CD4-positive, alpha-beta memory T cell (primary cell): Measurements from ENCODE around the gene TMEM204. TPM values are rescaled to one million over a fixed set of nuclear protein-coding genes. Genes with fewer than 3 reads are reported as not detected.

Source experiments
- CTCF ChIA-PET: fragments of 350-600 bp; sonication (Branson Sonifier 250); formaldehyde crosslinking; loops from one replicate; lab custom pipeline; 2021; ENCODE audit warnings: inconsistent platforms; ENCODE audit not compliant: partially characterized antibody; lab: Charles Lee
- POLR2A ChIA-PET: fragments of 350-600 bp; sonication (Branson Sonifier 250); formaldehyde crosslinking; loops from one replicate; lab custom pipeline; 2021; ENCODE audit not compliant: partially characterized antibody; lab: Charles Lee
- DNase-seq, 5 donors: peaks; one replicate each; pipeline versions ENCODE4 v3.0.0 to v3.0.0-alpha.2; 2020 to 2022; ENCODE audit warnings: mixed read lengths in 1 of 5
- H3K27ac ChIP-seq: one replicate; pipeline ENCODE4 v1.7.0; 2013; ENCODE audit warnings: low read depth, low read length
- H3K27me3 ChIP-seq: 2 replicates; pipeline ENCODE4 v1.7.0; 2013; ENCODE audit warnings: mild to moderate bottlenecking, low read length, moderate library complexity; ENCODE audit not compliant: insufficient read depth
- H3K36me3 ChIP-seq: 2 replicates; pipeline ENCODE4 v1.7.0; 2013; ENCODE audit warnings: mild to moderate bottlenecking, low read length, moderate library complexity; ENCODE audit not compliant: insufficient read depth
- H3K4me1 ChIP-seq: 2 replicates; pipeline ENCODE4 v1.7.0; 2013; ENCODE audit warnings: mild to moderate bottlenecking, low read length, moderate library complexity; ENCODE audit not compliant: insufficient read depth
- H3K4me3 ChIP-seq, 2 donors: one replicate each; pipeline ENCODE4 v1.7.0; 2013; ENCODE audit warnings: low read length in 2 of 2, mild to moderate bottlenecking in 1 of 2
- H3K9me3 ChIP-seq, 2 donors: one replicate each; pipeline ENCODE4 v1.7.0; 2013; ENCODE audit warnings: low read length in 2 of 2, control low read depth in 1 of 2; ENCODE audit not compliant: control insufficient read depth in 1 of 2
- H3K27ac Mint-ChIP-seq, 7 donors: one replicate each; pipeline ENCODE4 v1.8.0; 2020 to 2021; ENCODE audit warnings: mixed read lengths in 7 of 7, mild to moderate bottlenecking in 6 of 7, inconsistent platforms in 3 of 7, moderate library complexity in 3 of 7
- H3K27me3 Mint-ChIP-seq, 2 donors: one replicate each; pipeline ENCODE4 v1.8.0; 2020 to 2021; ENCODE audit warnings: mixed read lengths in 2 of 2
- H3K36me3 Mint-ChIP-seq, 2 donors: one replicate each; pipeline ENCODE4 v1.8.0; 2020 to 2021; ENCODE audit warnings: mixed read lengths in 2 of 2, inconsistent platforms in 1 of 2, mild to moderate bottlenecking in 1 of 2
- H3K4me1 Mint-ChIP-seq, 4 donors: one replicate each; pipeline ENCODE4 v1.8.0; 2020 to 2021; ENCODE audit warnings: mixed read lengths in 4 of 4, mild to moderate bottlenecking in 1 of 4
- H3K4me3 Mint-ChIP-seq, 8 donors: one replicate each; pipeline ENCODE4 v1.8.0; 2020 to 2021; ENCODE audit warnings: mixed read lengths in 8 of 8, mild to moderate bottlenecking in 7 of 8, moderate library complexity in 6 of 8, inconsistent platforms in 3 of 8
- H3K9me3 Mint-ChIP-seq, 8 donors: one replicate each; pipeline ENCODE4 v1.8.0; 2020 to 2021; ENCODE audit warnings: mixed read lengths in 8 of 8, mild to moderate bottlenecking in 5 of 8, inconsistent platforms in 3 of 8, moderate library complexity in 1 of 8
- intact Hi-C: fragments of 100-400 bp; cut with micrococcal nuclease; formaldehyde crosslinking; loops from one replicate; pipeline ENCODE4 v1.15.1; 2023
- polyA plus RNA-seq, 2 donors: library from polyadenylated mRNA; unstranded; fragments of 300-500 nt; fragmentation: Illumina TruSeq; gene quantifications; one replicate each; pipeline ENCODE4 v1.2.3, GENCODE V29; 2021
- total RNA-seq, 2 experiments: library from RNA; stranded (reverse); gene quantifications; one replicate each; pipeline ENCODE4 v1.2.3, GENCODE V29; 2021

The TMEM204 gene
- total and polyA plus RNA-seq, 4 experiments from 2014 or later, result 95.9 to 125 (median 111) TPM

GRCh38 chr16:1601031-1601430 lies 67.6 kb downstream of the TMEM204 start:
- H3K9me3 Mint-ChIP-seq, result no peaks in the 10 kb centered on the region
- no peaks in the 10 kb centered on the region for H3K27me3 Mint-ChIP-seq
- no peak overlapping the region for H3K4me3 Mint-ChIP-seq
- Histone ChIP-seq H3K4me1 (no peaks in the 10 kb centered on the region), H3K27ac (no peak overlapping the region), H3K27me3 (no peaks in the 10 kb centered on the region), H3K9me3 (no peaks in the 10 kb centered on the region), H3K36me3 (no peaks in the 10 kb centered on the region), H3K4me3 (no peak overlapping the region)
- POLR2A ChIA-PET, result interaction anchor here (1.3 kb wide), 1 partner anchor 9 kb away, joined by 3 read pairs; no protein-coding TSS in a partner anchor
- intact Hi-C loops, result no loop called here
- no peak for DNase-seq
- no peak overlapping the region for H3K27ac Mint-ChIP-seq
- H3K36me3 Mint-ChIP-seq, result peaks cover 0 to 6% of the 10 kb centered on the region in 2 donors
- no peaks in the 10 kb centered on the region for H3K4me1 Mint-ChIP-seq
- CTCF ChIA-PET, result no interaction called here

GRCh38 chr16:1601489-1601888 lies 68.0 kb downstream of the TMEM204 start:
- CTCF ChIA-PET, result no interaction called here
- no peaks in the 10 kb centered on the region for H3K27me3 ChIP-seq
- Mint-ChIP-seq H3K4me3 (no peak overlapping the region), H3K27ac (no peak overlapping the region), H3K27me3 (no peaks in the 10 kb centered on the region), H3K4me1 (no peaks in the 10 kb centered on the region), H3K36me3 (peaks cover 0 to 6% of the 10 kb centered on the region in 2 donors), H3K9me3 (no peaks in the 10 kb centered on the region)
- no peak overlapping the region for H3K27ac ChIP-seq
- H3K4me3 ChIP-seq, result no peak overlapping the region
- intact Hi-C loops, result no loop called here
- DNase-seq, result no peak
- POLR2A ChIA-PET, result no interaction called here
- H3K4me1 ChIP-seq, result no peaks in the 10 kb centered on the region
- no peaks in the 10 kb centered on the region for H3K9me3 ChIP-seq
- H3K36me3 ChIP-seq, result no peaks in the 10 kb centered on the region

GRCh38 chr16:1602285-1602684 lies 68.8 kb downstream of the TMEM204 start:
- H3K27me3 ChIP-seq, result no peaks in the 10 kb centered on the region
- H3K36me3 Mint-ChIP-seq, result peaks cover 0 to 6% of the 10 kb centered on the region in 2 donors
- CTCF ChIA-PET, result no interaction called here

More at GRCh38 chr16:1602285-1602684, 68.8 kb downstream of the TMEM204 start:
- POLR2A ChIA-PET, result no interaction called here
- no peak overlapping the region for H3K4me3 ChIP-seq
- Mint-ChIP-seq H3K4me3 (no peak overlapping the region), H3K27ac (no peak overlapping the region), H3K27me3 (no peaks in the 10 kb centered on the region), H3K4me1 (no peaks in the 10 kb centered on the region), H3K9me3 (no peaks in the 10 kb centered on the region)
- no peaks in the 10 kb centered on the region for H3K4me1 ChIP-seq
- H3K27ac ChIP-seq, result no peak overlapping the region
- no peaks in the 10 kb centered on the region for H3K9me3 ChIP-seq
- no peaks in the 10 kb centered on the region for H3K36me3 ChIP-seq
- intact Hi-C loops, result no loop called here
- DNase-seq, result no peak

Other genes with a start within 250 kb of the TMEM204 start
- 100 to 1,000 TPM; 170 to 177 TPM for gene UBE2I, start 224.0 kb upstream of the TMEM204 start, total RNA-seq
- 100 to 1,000 TPM; 100 to 106 TPM for gene UBE2I, start 224.0 kb upstream of the TMEM204 start, polyA plus RNA-seq
- 10 to 100 TPM; 18.3 to 19.7 TPM for gene BAIAP3, start 200.0 kb upstream of the TMEM204 start, total RNA-seq
- gene BAIAP3, start 200.0 kb upstream of the TMEM204 start, polyA plus RNA-seq, result 1 to 10 TPM; 1.0 to 6.7 TPM
- gene TSR3, start 181.8 kb upstream of the TMEM204 start, total RNA-seq, result 10 to 100 TPM; 38.1 to 40.3 TPM
- 100 to 1,000 TPM in 1 of 2 donors, 10 to 100 TPM in 1; 99.0 to 116 TPM for gene TSR3, start 181.8 kb upstream of the TMEM204 start, polyA plus RNA-seq
- gene GNPTG, start 181.7 kb upstream of the TMEM204 start, total RNA-seq, result 10 to 100 TPM; 58.7 to 61.5 TPM
- gene GNPTG, start 181.7 kb upstream of the TMEM204 start, polyA plus RNA-seq, result 10 to 100 TPM; 51.8 to 53.7 TPM
- gene UNKL, start 119.0 kb upstream of the TMEM204 start, total RNA-seq, result 100 to 1,000 TPM; 110 to 122 TPM
- gene UNKL, start 119.0 kb upstream of the TMEM204 start, polyA plus RNA-seq, result 1 to 10 TPM; 1.3 to 9.1 TPM
- 1 to 10 TPM; 7.8 to 9.2 TPM for gene UQCC4, start 112.9 kb upstream of the TMEM204 start, total RNA-seq
- gene UQCC4, start 112.9 kb upstream of the TMEM204 start, polyA plus RNA-seq, result 10 to 100 TPM; 33.2 to 44.1 TPM
- under 1 TPM; 0.49 to 0.50 TPM for gene PERCC1, start 102.6 kb upstream of the TMEM204 start, total RNA-seq
- gene PERCC1, start 102.6 kb upstream of the TMEM204 start, polyA plus RNA-seq, result not detected
- 10 to 100 TPM; 12.1 to 14.7 TPM for gene CCDC154, start 89.1 kb upstream of the TMEM204 start, total RNA-seq
- under 1 TPM in 1 of 2 donors, not detected in 1; 0.13 TPM for gene CCDC154, start 89.1 kb upstream of the TMEM204 start, polyA plus RNA-seq
- 100 to 1,000 TPM; 105 to 111 TPM for gene CLCN7, start 58.6 kb upstream of the TMEM204 start, total RNA-seq
- 10 to 100 TPM; 18.1 to 29.6 TPM for gene CLCN7, start 58.6 kb upstream of the TMEM204 start, polyA plus RNA-seq
- not detected for gene PTX4, start 44.7 kb upstream of the TMEM204 start, total RNA-seq
- gene PTX4, start 44.7 kb upstream of the TMEM204 start, polyA plus RNA-seq, result not detected
- 10 to 100 TPM; 55.3 to 56.0 TPM for gene TELO2, start 40.3 kb upstream of the TMEM204 start, total RNA-seq
- gene TELO2, start 40.3 kb upstream of the TMEM204 start, polyA plus RNA-seq, result 10 to 100 TPM; 11.3 to 14.5 TPM
- gene IFT140, start 78.4 kb downstream of the TMEM204 start, total RNA-seq, result 1 to 10 TPM; 5.5 to 7.3 TPM
- 1 to 10 TPM; 3.3 to 3.8 TPM for gene IFT140, start 78.4 kb downstream of the TMEM204 start, polyA plus RNA-seq
- gene CRAMP1, start 78.7 kb downstream of the TMEM204 start, total RNA-seq, result 10 to 100 TPM; 27.3 to 33.8 TPM
- 1 to 10 TPM in 1 of 2 donors, under 1 TPM in 1; 0.55 to 5.1 TPM for gene CRAMP1, start 78.7 kb downstream of the TMEM204 start, polyA plus RNA-seq
- gene JPT2, start 144.6 kb downstream of the TMEM204 start, total RNA-seq, result 10 to 100 TPM; 38.1 to 43.1 TPM
- gene JPT2, start 144.6 kb downstream of the TMEM204 start, polyA plus RNA-seq, result 10 to 100 TPM in 1 of 2 donors, 1 to 10 TPM in 1; 4.8 to 10.7 TPM
- gene MAPK8IP3, start 172.5 kb downstream of the TMEM204 start, total RNA-seq, result 100 to 1,000 TPM; 238 to 248 TPM
- 1 to 10 TPM in 1 of 2 donors, under 1 TPM in 1; 0.86 to 4.6 TPM for gene MAPK8IP3, start 172.5 kb downstream of the TMEM204 start, polyA plus RNA-seq
- gene NME3, start 237.9 kb downstream of the TMEM204 start, total RNA-seq, result 10 to 100 TPM; 84.2 to 88.6 TPM
- 10 to 100 TPM; 64.1 to 70.4 TPM for gene NME3, start 237.9 kb downstream of the TMEM204 start, polyA plus RNA-seq
- 10 to 100 TPM; 32.9 to 33.1 TPM for gene EME2, start 239.1 kb downstream of the TMEM204 start, total RNA-seq
- gene EME2, start 239.1 kb downstream of the TMEM204 start, polyA plus RNA-seq, result 1 to 10 TPM in 1 of 2 donors, under 1 TPM in 1; 0.30 to 1.5 TPM
- gene MRPS34, start 239.5 kb downstream of the TMEM204 start, total RNA-seq, result 10 to 100 TPM; 57.6 to 67.3 TPM
- 100 to 1,000 TPM; 138 to 151 TPM for gene MRPS34, start 239.5 kb downstream of the TMEM204 start, polyA plus RNA-seq
- gene SPSB3, start 248.9 kb downstream of the TMEM204 start, total RNA-seq, result 100 to 1,000 TPM; 133 to 144 TPM
- 10 to 100 TPM; 56.6 to 72.9 TPM for gene SPSB3, start 248.9 kb downstream of the TMEM204 start, polyA plus RNA-seq
- gene NUBP2, start 249.3 kb downstream of the TMEM204 start, total RNA-seq, result 10 to 100 TPM; 55.9 to 59.4 TPM
- 10 to 100 TPM; 77.6 to 98.9 TPM for gene NUBP2, start 249.3 kb downstream of the TMEM204 start, polyA plus RNA-seq